OCI-LY3 (cell line): ENCODE results near the gene TAF1.

ENCODE experiments used
- EZH2phosphoT487 ChIP-seq: fragments of 200-600 bp; shearing (Covaris generic); IDR thresholded peaks from 2 replicates; pipeline ENCODE4 v1.6.1; 2018; ENCODE audit warnings: antibody characterized with exemption, mixed run types, low read depth
- TF ChIP-seq, protein P1 (sequence below): fragments of 200-600, 300-600 bp; sonication (generic); IDR thresholded peaks from 2 replicates; pipeline ENCODE4 v1.5.1; 2014; ENCODE audit warnings: antibody characterized with exemption, low read length, low read depth

DNA sequence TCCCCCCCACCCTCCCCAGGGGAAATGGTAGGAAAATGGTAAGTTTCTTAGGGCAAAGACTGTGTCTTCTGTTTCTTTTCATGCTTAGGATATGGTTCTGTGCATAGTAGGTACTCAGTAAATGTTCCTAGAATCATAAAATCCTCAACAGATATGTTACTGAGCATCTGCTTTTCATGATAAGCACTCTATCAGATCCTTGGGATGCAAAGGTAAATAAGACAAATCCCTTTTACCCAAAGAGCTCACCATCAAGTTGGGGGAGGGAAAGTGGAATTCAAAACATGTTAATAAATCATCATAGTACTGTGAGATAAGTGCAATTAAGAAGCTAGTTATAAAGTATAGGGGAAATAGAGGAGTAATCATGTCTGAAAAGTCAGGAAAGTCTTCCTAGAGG is 98.8 kb downstream of the TAF1 start:
- TF ChIP-seq, protein P1, sequence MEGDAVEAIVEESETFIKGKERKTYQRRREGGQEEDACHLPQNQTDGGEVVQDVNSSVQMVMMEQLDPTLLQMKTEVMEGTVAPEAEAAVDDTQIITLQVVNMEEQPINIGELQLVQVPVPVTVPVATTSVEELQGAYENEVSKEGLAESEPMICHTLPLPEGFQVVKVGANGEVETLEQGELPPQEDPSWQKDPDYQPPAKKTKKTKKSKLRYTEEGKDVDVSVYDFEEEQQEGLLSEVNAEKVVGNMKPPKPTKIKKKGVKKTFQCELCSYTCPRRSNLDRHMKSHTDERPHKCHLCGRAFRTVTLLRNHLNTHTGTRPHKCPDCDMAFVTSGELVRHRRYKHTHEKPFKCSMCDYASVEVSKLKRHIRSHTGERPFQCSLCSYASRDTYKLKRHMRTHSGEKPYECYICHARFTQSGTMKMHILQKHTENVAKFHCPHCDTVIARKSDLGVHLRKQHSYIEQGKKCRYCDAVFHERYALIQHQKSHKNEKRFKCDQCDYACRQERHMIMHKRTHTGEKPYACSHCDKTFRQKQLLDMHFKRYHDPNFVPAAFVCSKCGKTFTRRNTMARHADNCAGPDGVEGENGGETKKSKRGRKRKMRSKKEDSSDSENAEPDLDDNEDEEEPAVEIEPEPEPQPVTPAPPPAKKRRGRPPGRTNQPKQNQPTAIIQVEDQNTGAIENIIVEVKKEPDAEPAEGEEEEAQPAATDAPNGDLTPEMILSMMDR: no peak
- no peak for TF ChIP-seq EZH2phosphoT487
